Endothelial cell of umbilical vein (primary cell): ENCODE measurements around the gene KRT77.

ENCODE experiments used
- CTCF ChIP-seq, 2 donors: IDR thresholded peaks; 1 replicate in 1 of 2; 2 replicates in 1 of 2; pipeline ENCODE4 v1.5.1; 2011; ENCODE audit warnings: low read length in 2 of 2, mild to moderate bottlenecking in 2 of 2, moderate library complexity in 2 of 2, control low read depth in 1 of 2, inconsistent platforms in 1 of 2, low read depth in 1 of 2; ENCODE audit not compliant: insufficient read depth in 1 of 2; ENCODE audit errors: extremely low read depth in 1 of 2
- EZH2 ChIP-seq: IDR thresholded peaks from 2 replicates; pipeline ENCODE4 v1.6.1; 2012; ENCODE audit warnings: borderline replicate concordance, low read depth, mild to moderate bottlenecking, moderate library complexity, low read length, inconsistent platforms; ENCODE audit not compliant: severe bottlenecking
- FOS ChIP-seq: IDR thresholded peaks from 2 replicates; pipeline ENCODE4 v1.6.1; 2011; ENCODE audit warnings: mild to moderate bottlenecking, low read length, moderate library complexity, borderline replicate concordance; ENCODE audit not compliant: insufficient read depth
- GATA2 ChIP-seq: IDR thresholded peaks from 2 replicates; pipeline ENCODE4 v1.7.0; 2011; ENCODE audit warnings: low read depth, mild to moderate bottlenecking, moderate library complexity, mixed read lengths, low read length; ENCODE audit not compliant: insufficient read length, insufficient read depth
- JUN ChIP-seq: IDR thresholded peaks from 2 replicates; pipeline ENCODE4 v1.6.1; 2011; ENCODE audit warnings: borderline replicate concordance, low read depth; ENCODE audit not compliant: insufficient read length, insufficient read depth
- MYC ChIP-seq: IDR thresholded peaks from one replicate; pipeline ENCODE4 v1.6.1; 2011; ENCODE audit warnings: mild to moderate bottlenecking, low read depth, low read length
- POLR2A ChIP-seq: IDR thresholded peaks from 2 replicates; pipeline ENCODE4 v1.6.1; 2012; ENCODE audit warnings: low read depth, mild to moderate bottlenecking, control low read depth, low read length
- POLR2AphosphoS5 ChIP-seq: IDR thresholded peaks from 2 replicates; pipeline ENCODE4 v1.6.1; 2012; ENCODE audit warnings: low read depth, mild to moderate bottlenecking, control low read depth, low read length, moderate library complexity; ENCODE audit not compliant: insufficient read depth
- TF ChIP-seq, protein P1 (sequence below): IDR thresholded peaks from 2 replicates; pipeline ENCODE4 v1.6.1; 2011; ENCODE audit not compliant: insufficient read depth, insufficient read length

GRCh38 chr12:52661668-52662067 lies 41.7 kb downstream of the KRT77 start:
- TF ChIP-seq CTCF (IDR thresholded peaks at IDR 0.05; ENCODE audit: extremely low read depth in 1 of 2, insufficient read depth in 1 of 2, low read depth in 1 of 2, low read length in 2 of 2) (no peak), POLR2A (no peak), GATA2 (no peak), EZH2 (no peak), JUN (no peak), POLR2AphosphoS5 (no peak), FOS (no peak), MYC (no peak)
- TF ChIP-seq, protein P1, sequence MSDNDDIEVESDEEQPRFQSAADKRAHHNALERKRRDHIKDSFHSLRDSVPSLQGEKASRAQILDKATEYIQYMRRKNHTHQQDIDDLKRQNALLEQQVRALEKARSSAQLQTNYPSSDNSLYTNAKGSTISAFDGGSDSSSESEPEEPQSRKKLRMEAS: no peak
